HEK293 (cell line): ENCODE measurements around the gene GIT1.
A peak's percentile ranks its signal among the peaks of the same experiment; 100 is the strongest.

ENCODE experiments used
- ATF2 ChIP-seq: fragments of 450-650 bp; formaldehyde crosslinking; IDR thresholded peaks from 2 replicates; pipeline ENCODE4 v1.5.1; 2016; ENCODE audit warnings: missing biosample characterization, missing genetic modification characterization, low read depth
- KLF1 ChIP-seq: fragments of 450-650 bp; formaldehyde crosslinking; IDR thresholded peaks from 2 replicates; pipeline ENCODE4 v1.5.1; 2016; ENCODE audit warnings: missing biosample characterization, missing genetic modification characterization
- KLF10 ChIP-seq: fragments of 450-650 bp; IDR thresholded peaks from 2 replicates; pipeline ENCODE4 v1.5.1; 2018; ENCODE audit warnings: missing biosample characterization, mild to moderate bottlenecking, missing genetic modification characterization
- KLF17 ChIP-seq: fragments of 450-650 bp; formaldehyde crosslinking; IDR thresholded peaks from 2 replicates; pipeline ENCODE4 v1.5.1; 2016; ENCODE audit warnings: missing biosample characterization, missing genetic modification characterization
- KLF7 ChIP-seq: fragments of 450-650 bp; formaldehyde crosslinking; IDR thresholded peaks from 2 replicates; pipeline ENCODE4 v1.5.1; 2016; ENCODE audit warnings: missing biosample characterization, missing genetic modification characterization, borderline replicate concordance
- KLF8 ChIP-seq: fragments of 450-650 bp; formaldehyde crosslinking; IDR thresholded peaks from 2 replicates; pipeline ENCODE4 v1.5.1; 2016; ENCODE audit warnings: missing biosample characterization, missing genetic modification characterization
- SALL2 ChIP-seq: fragments of 450-650 bp; formaldehyde crosslinking; IDR thresholded peaks from 2 replicates; pipeline ENCODE4 v1.5.0; 2017; ENCODE audit warnings: missing biosample characterization, mild to moderate bottlenecking, missing genetic modification characterization, borderline replicate concordance
- SP3 ChIP-seq: fragments of 450-650 bp; formaldehyde crosslinking; IDR thresholded peaks from 2 replicates; pipeline ENCODE4 v1.5.1; 2016; ENCODE audit warnings: missing biosample characterization, missing genetic modification characterization
- ZBTB26 ChIP-seq: fragments of 450-650 bp; formaldehyde crosslinking; optimal IDR thresholded peaks from 2 replicates; pipeline ENCODE3; 2016; ENCODE audit warnings: missing biosample characterization, mild to moderate bottlenecking, missing genetic modification characterization
- ZFP37 ChIP-seq: fragments of 450-650 bp; formaldehyde crosslinking; IDR thresholded peaks from 2 replicates; pipeline ENCODE4 v1.5.1; 2016; ENCODE audit warnings: missing biosample characterization, missing genetic modification characterization
- ZFP69B ChIP-seq: fragments of 450-650 bp; formaldehyde crosslinking; IDR thresholded peaks from 2 replicates; pipeline ENCODE4 v1.5.1; 2016; ENCODE audit warnings: missing biosample characterization, missing genetic modification characterization
- ZNF10 ChIP-seq: fragments of 450-650 bp; formaldehyde crosslinking; IDR thresholded peaks from 2 replicates; pipeline ENCODE4 v1.5.1; 2017; ENCODE audit warnings: missing biosample characterization, missing genetic modification characterization
- ZNF148 ChIP-seq: fragments of 450-650 bp; formaldehyde crosslinking; IDR thresholded peaks from 2 replicates; pipeline ENCODE4 v1.5.0; 2017; ENCODE audit warnings: missing biosample characterization, missing genetic modification characterization, borderline replicate concordance
- ZNF248 ChIP-seq: fragments of 450-650 bp; formaldehyde crosslinking; IDR thresholded peaks from 2 replicates; pipeline ENCODE4 v1.5.1; 2017; ENCODE audit warnings: missing biosample characterization, missing genetic modification characterization
- ZNF488 ChIP-seq: fragments of 450-650 bp; formaldehyde crosslinking; IDR thresholded peaks from 2 replicates; pipeline ENCODE4 v1.5.1; 2016; ENCODE audit warnings: missing biosample characterization, missing genetic modification characterization
- ZNF501 ChIP-seq: fragments of 450-650 bp; formaldehyde crosslinking; IDR thresholded peaks from 2 replicates; pipeline ENCODE4 v1.5.1; 2016; ENCODE audit warnings: missing biosample characterization, missing genetic modification characterization
- ZNF518A ChIP-seq: fragments of 450-650 bp; formaldehyde crosslinking; conservative IDR thresholded peaks from 2 replicates; pipeline ENCODE4 v1.5.1; 2016; ENCODE audit warnings: low read depth, missing biosample characterization, missing genetic modification characterization
- ZNF639 ChIP-seq: fragments of 450-650 bp; formaldehyde crosslinking; IDR thresholded peaks from 2 replicates; pipeline ENCODE4 v1.5.1; 2016; ENCODE audit warnings: missing biosample characterization, missing genetic modification characterization
- ZNF654 ChIP-seq: fragments of 450-650 bp; formaldehyde crosslinking; IDR thresholded peaks from 2 replicates; pipeline ENCODE4 v1.5.1; 2016; ENCODE audit warnings: low read depth, missing biosample characterization, missing genetic modification characterization
- ZNF658 ChIP-seq: fragments of 450-650 bp; formaldehyde crosslinking; IDR thresholded peaks from 2 replicates; pipeline ENCODE4; 2016; ENCODE audit warnings: missing biosample characterization, missing genetic modification characterization
- ZNF660 ChIP-seq: fragments of 450-650 bp; IDR thresholded peaks from 2 replicates; pipeline ENCODE4 v1.5.1; 2018; ENCODE audit warnings: missing biosample characterization, mild to moderate bottlenecking, missing genetic modification characterization
- ZNF670 ChIP-seq: fragments of 450-650 bp; formaldehyde crosslinking; IDR thresholded peaks from 2 replicates; pipeline ENCODE4 v1.5.1; 2016; ENCODE audit warnings: missing biosample characterization, missing genetic modification characterization, low read depth
- ZNF692 ChIP-seq: fragments of 450-650 bp; formaldehyde crosslinking; IDR thresholded peaks from 2 replicates; pipeline ENCODE4 v1.5.1; 2016; ENCODE audit warnings: missing biosample characterization, missing genetic modification characterization

The GIT1 gene

GRCh38 chr17:29591737-29592608, 2.5 kb upstream of the GIT1 start (continued):
- TF ChIP-seq ATF2 (no peak), ZNF248 (tag by site-specific recombination) (no peak), SP3 (peak; percentile 82), ZNF639 (tag by site-specific recombination) (0 out of 2 replicates have a peak, but pooled peaks have one; percentile 77), KLF17 (peak; percentile 88), ZFP69B (tag by site-specific recombination) (peak; percentile 96), ZBTB26 (tag by site-specific recombination) (peak; percentile 43), ZNF148 (tag by site-specific recombination) (no peak), KLF1 (tag by site-specific recombination) (peak; percentile 82; the same call in 1 of the 2 replicates), ZNF654 (peak; percentile 85), ZNF670 (tag by site-specific recombination) (no peak), ZNF660 (tag by site-specific recombination) (peak; percentile 86), KLF8 (tag by site-specific recombination) (peak; percentile 98), ZNF518A (tag by site-specific recombination) (0 out of 2 replicates have a peak, but pooled peaks have one; percentile 17), KLF10 (tag by site-specific recombination) (peak; percentile 85), ZNF501 (peak; percentile 59), ZNF10 (tag by site-specific recombination) (0 out of 2 replicates have a peak, but pooled peaks have one; percentile 7), SALL2 (no peak), ZNF658 (no peak), ZFP37 (tag by site-specific recombination) (peak; percentile 61; the same call in 1 of the 2 replicates), ZNF488 (tag by site-specific recombination) (no peak), KLF7 (tag by site-specific recombination) (peak; percentile 81; the same call in 1 of the 2 replicates), ZNF692 (peak; percentile 96)
